HCT116 (cell line): Measurements from ENCODE around the gene LRBA. TPM values are rescaled to one million over a fixed set of nuclear protein-coding genes. Genes with fewer than 3 reads are reported as not detected.
A peak's percentile ranks its signal among the peaks of the same experiment; 100 is the strongest.

Experiments used
- ATAC-seq: fragments of 200-7000 bp; cut with Tn5 transposase; 2 replicates; pipeline ENCODE4 v1.9.1; 2020; ENCODE audit warnings: mild to moderate bottlenecking, moderate library complexity
- BruUV-seq: library from RNA; stranded (reverse); fragments of 400-500 nt; replicated peaks from 2 replicates; lab custom pipeline; 2021; lab: Mats Ljungman, UMichigan
- CTCF ChIA-PET: fragments of 300-600 bp; sonication (Branson Sonifier 250); formaldehyde crosslinking; loops from one replicate; lab custom pipeline; 2021; ENCODE audit warnings: antibody characterized with exemption; lab: Charles Lee
- POLR2A ChIA-PET: fragments of 300-600, 350-600 bp; sonication (Branson Sonifier 250); formaldehyde crosslinking; loops from one replicate; lab custom pipeline; 2021; ENCODE audit warnings: antibody characterized with exemption; lab: Charles Lee
- RAD21 ChIA-PET, 2 experiments: fragments of 300-600 bp; sonication (Branson Sonifier 250); formaldehyde crosslinking; loops; one replicate each; lab custom pipeline; 2023; ENCODE audit warnings: low total read pairs in 2 of 2; ENCODE audit not compliant: uncharacterized antibody in 2 of 2, unreplicated experiment in 2 of 2, low non-redundant PET in 1 of 2; lab: Charles Lee
- DNase-seq: peaks from one replicate; pipeline ENCODE4 v3.0.0-alpha.2; 2010; ENCODE audit warnings: low read depth, low spot score
- H2AFZ ChIP-seq: fragments of 200-600 bp; shearing (Covaris generic), sonication (generic); 2 replicates; pipeline ENCODE4 v1.6.1; 2017; ENCODE audit warnings: low read depth, mixed run types, mixed read lengths, antibody characterized with exemption, low read length; ENCODE audit not compliant: poor library complexity, severe bottlenecking
- H3K27ac ChIP-seq: 2 replicates; pipeline ENCODE4 v1.5.1; 2012; ENCODE audit warnings: low read depth, low read length
- H3K27me3 ChIP-seq: fragments of 200-600 bp; sonication (generic); 2 replicates; pipeline ENCODE4 v1.6.1; 2016; ENCODE audit warnings: mixed run types, low read length, mixed read lengths; ENCODE audit not compliant: insufficient read depth
- H3K36me3 ChIP-seq, 2 experiments: fragments of 200-500 bp in 1 of 2; fragments of 200-600 bp in 1 of 2; sonication (Bioruptor generic) in 1 of 2; sonication (generic) in 1 of 2; 2 replicates each; pipeline versions ENCODE4 v1.5.1 to v1.6.1; 2014 to 2016; ENCODE audit warnings: low read length in 2 of 2, inconsistent platforms in 1 of 2, mixed read lengths in 1 of 2, mixed run types in 1 of 2; ENCODE audit not compliant: insufficient read depth in 2 of 2, control insufficient read depth in 1 of 2
- H3K4me1 ChIP-seq, 2 experiments: fragments of 200-600 bp in 1 of 2; sonication (generic) in 1 of 2; 2 replicates each; pipeline versions ENCODE4 v1.5.1 to v1.6.1; 2012 to 2017; ENCODE audit warnings: low read length in 2 of 2, inconsistent platforms in 1 of 2, mild to moderate bottlenecking in 1 of 2, mixed read lengths in 1 of 2, mixed run types in 1 of 2, moderate library complexity in 1 of 2; ENCODE audit not compliant: insufficient read depth in 2 of 2, control insufficient read depth in 1 of 2
- H3K4me2 ChIP-seq: fragments of 200-600 bp; sonication (generic); 2 replicates; pipeline ENCODE4 v1.6.1; 2017; ENCODE audit warnings: mixed run types, low read length, mixed read lengths
- H3K4me3 ChIP-seq, 2 experiments: fragments of 200-600 bp in 1 of 2; sonication (generic) in 1 of 2; replicated peaks in 1 of 2; 2 replicates each; pipeline ENCODE4 v1.5.1; 2011 to 2016; ENCODE audit warnings: low read length in 2 of 2, control low read depth in 1 of 2, low read depth in 1 of 2, mild to moderate bottlenecking in 1 of 2, mixed read lengths in 1 of 2, mixed run types in 1 of 2
- H3K79me2 ChIP-seq: fragments of 200-600 bp; sonication (generic); 2 replicates; pipeline ENCODE4 v1.6.1; 2017; ENCODE audit warnings: mild to moderate bottlenecking, mixed run types, low read length, moderate library complexity, mixed read lengths; ENCODE audit not compliant: insufficient read depth
- H3K9ac ChIP-seq: fragments of 200-600 bp; sonication (generic); 2 replicates; pipeline ENCODE4 v1.6.1; 2016; ENCODE audit warnings: low read length, mixed read lengths
- H3K9me2 ChIP-seq: fragments of 200-600 bp; sonication (generic), shearing (Covaris generic); 2 replicates; pipeline ENCODE4 v1.6.1; 2017; ENCODE audit warnings: mixed run types, mild to moderate bottlenecking, moderate library complexity; ENCODE audit not compliant: insufficient read depth
- H3K9me3 ChIP-seq, 2 experiments: fragments of 200-500 bp in 1 of 2; fragments of 200-600 bp in 1 of 2; sonication (Bioruptor generic) in 1 of 2; sonication (generic) in 1 of 2; 2 replicates each; pipeline ENCODE4 v1.6.1; 2014 to 2017; ENCODE audit warnings: low read length in 2 of 2, mixed read lengths in 2 of 2, inconsistent platforms in 1 of 2, low read depth in 1 of 2, mild to moderate bottlenecking in 1 of 2, mixed run types in 1 of 2, moderate library complexity in 1 of 2; ENCODE audit not compliant: control insufficient read depth in 1 of 2, insufficient read depth in 1 of 2
- H4K20me1 ChIP-seq: fragments of 200-600 bp; sonication (generic), shearing (Covaris generic); 2 replicates; pipeline ENCODE4 v1.6.1; 2017; ENCODE audit warnings: mixed run types, mild to moderate bottlenecking, moderate library complexity; ENCODE audit not compliant: insufficient read depth
- CBX3 ChIP-seq: IDR thresholded peaks from 2 replicates; pipeline ENCODE4 v1.6.1; 2012; ENCODE audit warnings: low read depth
- CTCF ChIP-seq, 3 experiments: fragments of 200-600 bp in 1 of 3; sonication (generic) in 1 of 3; IDR thresholded peaks in 2 of 3; conservative IDR thresholded peaks in 1 of 3; 2 replicates each; pipeline ENCODE4 v1.5.1; 2012 to 2017; ENCODE audit warnings: low read depth in 2 of 3, low read length in 2 of 3, antibody characterized with exemption in 1 of 3, borderline replicate concordance in 1 of 3, control low read depth in 1 of 3, mild to moderate bottlenecking in 1 of 3, mixed read lengths in 1 of 3, mixed run types in 1 of 3, moderate library complexity in 1 of 3; ENCODE audit not compliant: insufficient read depth in 1 of 3
- ELF1 ChIP-seq: IDR thresholded peaks from 2 replicates; pipeline ENCODE4 v1.6.1; 2012; ENCODE audit warnings: low read depth, borderline replicate concordance
- EZH2 ChIP-seq: fragments of 200-600 bp; sonication (generic); IDR thresholded peaks from 2 replicates; pipeline ENCODE4 v1.6.1; 2017; ENCODE audit warnings: antibody characterized with exemption, mixed run types
- FOSL1 ChIP-seq: IDR thresholded peaks from 2 replicates; pipeline ENCODE4 v1.6.1; 2012; ENCODE audit warnings: low read depth
- POLR2A ChIP-seq: IDR thresholded peaks from 2 replicates; pipeline ENCODE4 v1.7.0; 2011; ENCODE audit warnings: borderline replicate concordance; ENCODE audit not compliant: insufficient read depth, insufficient read length; ENCODE audit errors: extremely low read depth
- RAD21 ChIP-seq: IDR thresholded peaks from 2 replicates; pipeline ENCODE4 v1.6.1; 2012; ENCODE audit warnings: low read depth, mild to moderate bottlenecking
- REST ChIP-seq: IDR thresholded peaks from 2 replicates; pipeline ENCODE4 v1.6.1; 2012; ENCODE audit warnings: low read depth
- SIN3A ChIP-seq: IDR thresholded peaks from 2 replicates; pipeline ENCODE4 v1.6.1; 2012; ENCODE audit warnings: low read depth
- SP1 ChIP-seq: IDR thresholded peaks from 2 replicates; pipeline ENCODE4 v1.6.1; 2012; ENCODE audit warnings: low read depth
- SRF ChIP-seq: IDR thresholded peaks from 2 replicates; pipeline ENCODE4 v1.6.1; 2012; ENCODE audit warnings: low read depth
- ZNF274 ChIP-seq: fragments of 200-500 bp; sonication (Bioruptor generic); IDR thresholded peaks from 2 replicates; pipeline ENCODE4 v1.6.1; 2014; ENCODE audit warnings: mild to moderate bottlenecking, low read depth, low read length, inconsistent platforms
- intact Hi-C: fragments of 100-400 bp; cut with micrococcal nuclease; formaldehyde crosslinking; loops from 2 replicates; pipeline ENCODE4 v1.10.0; 2022
- total RNA-seq: library from RNA; stranded (reverse); gene quantifications from one replicate; pipeline ENCODE4 v1.2.1, GENCODE V29; 2021; ENCODE audit not compliant: unreplicated experiment
- TF ChIP-seq, protein P1 (sequence below): IDR thresholded peaks from 2 replicates; pipeline ENCODE4 v1.6.1; 2011; ENCODE audit warnings: mild to moderate bottlenecking, low read length, moderate library complexity; ENCODE audit not compliant: insufficient replicate concordance; ENCODE audit errors: extremely low read depth

The LRBA gene
- total RNA-seq, 1 experiment from 2014 or later = 79.8 TPM

- CTCF ChIA-PET = interaction anchor here (0.6 to 2.3 kb wide), 24 partner anchors 9 to 1058 kb away, joined by 3 to 15 read pairs (median 4); no protein-coding TSS in a partner anchor
- no peaks in the 10 kb centered on the region for H3K9me2 ChIP-seq
- peaks cover 0 to 5% of the 10 kb centered on the region in 2 experiments; a peak in 1 of 4 replicates for H3K36me3 ChIP-seq
- TF ChIP-seq FOSL1 (0 out of 2 replicates have a peak, but pooled peaks have one; percentile 15), EZH2 (no peak), CTCF (IDR thresholded peaks at IDR 0.05 in 2 of 3, conservative IDR thresholded peaks at IDR 0.05 in 1 of 3; ENCODE audit: borderline replicate concordance in 1 of 3, insufficient read depth in 1 of 3, low read depth in 2 of 3, low read length in 2 of 3) (peak; percentile 30 to 66 (median 64); a peak in 4 of 6 replicates), RAD21 (peak; percentile 81), CBX3 (0 out of 2 replicates have a peak, but pooled peaks have one; percentile 18)
- RAD21 ChIA-PET = no interaction called here
- H3K4me3 ChIP-seq = no peak overlapping the region
- no TSS peak for BruUV-seq
- H3K4me1 ChIP-seq = no peaks in the 10 kb centered on the region
- intact Hi-C loops = loop anchor here (1.0 to 5.0 kb wide), 3 partner anchors 569 to 870 kb away; no protein-coding TSS in a partner anchor
- DNase-seq = peak; percentile 73
- no peaks in the 10 kb centered on the region for H3K27me3 ChIP-seq
- no peak overlapping the region for H3K4me2 ChIP-seq
- POLR2A ChIA-PET = no interaction called here
- no peaks in the 10 kb centered on the region for H4K20me1 ChIP-seq
- no peak overlapping the region for H3K9ac ChIP-seq
- H3K79me2 ChIP-seq = no peaks in the 10 kb centered on the region
- H3K9me3 ChIP-seq = no peaks in the 10 kb centered on the region
- ATAC-seq = peak; percentile 79
- no peak overlapping the region for H2AFZ ChIP-seq
- no peak overlapping the region for H3K27ac ChIP-seq
Measured at GRCh38 chr4:150867148-150867547, 147.9 kb downstream of the LRBA start.

DNA sequence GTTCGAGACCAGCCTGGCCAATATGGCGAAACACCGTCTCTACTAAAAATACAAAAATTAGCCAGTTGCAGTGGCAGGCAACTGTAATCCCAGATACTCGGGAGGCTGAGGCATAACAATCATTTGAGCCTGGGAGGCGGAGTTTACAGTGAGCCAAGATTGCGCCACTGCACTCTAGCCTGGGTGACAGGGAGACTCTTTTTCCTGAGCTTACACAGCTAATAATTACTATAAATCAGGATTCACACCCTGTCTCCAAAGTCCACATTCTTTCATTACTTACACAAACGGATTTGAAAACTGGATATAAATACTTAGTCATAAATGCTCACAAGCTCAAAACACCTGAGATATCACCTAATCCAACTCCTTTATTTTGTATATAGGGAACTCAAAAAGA, 151.6 kb downstream of the LRBA start:
- Histone ChIP-seq H3K4me2 (no peak overlapping the region), H3K4me1 (no peaks in the 10 kb centered on the region), H3K27ac (no peak overlapping the region), H3K4me3 (no peak overlapping the region), H3K27me3 (no peaks in the 10 kb centered on the region), H3K9me2 (no peaks in the 10 kb centered on the region), H3K9ac (no peak overlapping the region), H3K36me3 (0 out of 4 replicates have a peak, but pooled peaks cover 0 to 2% of the 10 kb centered on the region in 2 experiments)
- no TSS peak for BruUV-seq
- intact Hi-C loops = no loop called here
- CTCF ChIA-PET = no interaction called here
- DNase-seq = no peak
- TF ChIP-seq, protein P1, sequence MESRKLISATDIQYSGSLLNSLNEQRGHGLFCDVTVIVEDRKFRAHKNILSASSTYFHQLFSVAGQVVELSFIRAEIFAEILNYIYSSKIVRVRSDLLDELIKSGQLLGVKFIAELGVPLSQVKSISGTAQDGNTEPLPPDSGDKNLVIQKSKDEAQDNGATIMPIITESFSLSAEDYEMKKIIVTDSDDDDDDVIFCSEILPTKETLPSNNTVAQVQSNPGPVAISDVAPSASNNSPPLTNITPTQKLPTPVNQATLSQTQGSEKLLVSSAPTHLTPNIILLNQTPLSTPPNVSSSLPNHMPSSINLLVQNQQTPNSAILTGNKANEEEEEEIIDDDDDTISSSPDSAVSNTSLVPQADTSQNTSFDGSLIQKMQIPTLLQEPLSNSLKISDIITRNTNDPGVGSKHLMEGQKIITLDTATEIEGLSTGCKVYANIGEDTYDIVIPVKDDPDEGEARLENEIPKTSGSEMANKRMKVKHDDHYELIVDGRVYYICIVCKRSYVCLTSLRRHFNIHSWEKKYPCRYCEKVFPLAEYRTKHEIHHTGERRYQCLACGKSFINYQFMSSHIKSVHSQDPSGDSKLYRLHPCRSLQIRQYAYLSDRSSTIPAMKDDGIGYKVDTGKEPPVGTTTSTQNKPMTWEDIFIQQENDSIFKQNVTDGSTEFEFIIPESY = no peak
- TF ChIP-seq REST (no peak), CBX3 (no peak), SRF (no peak), RAD21 (no peak), SIN3A (no peak), ZNF274 (no peak), SP1 (no peak), ELF1 (no peak), POLR2A (no peak)
- TF ChIP-seq, all 23 proteins: peak for 0
- Histone ChIP-seq H3K9me3 (no peaks in the 10 kb centered on the region), H3K79me2 (no peaks in the 10 kb centered on the region), H2AFZ (no peak overlapping the region), H4K20me1 (no peaks in the 10 kb centered on the region)
- POLR2A ChIA-PET = no interaction called here
- no peak for ATAC-seq
- RAD21 ChIA-PET = no interaction called here
